Choroid plexus epithelial cell (primary cell): ENCODE results near the gene CD300LB.
"Not testable (repeated sequence)": the region's sequence is repeated elsewhere in the genome, so short reads cannot be mapped to it uniquely, and the experiment has no call there.

Experiments
- DNase-seq: peaks from one replicate; pipeline ENCODE4 v3.0.0-alpha.2; 2010; ENCODE audit warnings: low read depth
- H3K4me3 ChIP-seq: 2 replicates; pipeline ENCODE4 v1.5.1; 2011; ENCODE audit warnings: low read depth, mild to moderate bottlenecking, control low read depth, low read length, moderate library complexity
- TF ChIP-seq, protein P1 (sequence below): conservative IDR thresholded peaks from 2 replicates; pipeline ENCODE4 v1.5.1; 2011; ENCODE audit warnings: low read depth, mild to moderate bottlenecking, control low read depth, inconsistent platforms, low read length, moderate library complexity

CD300LB gene

DNA sequence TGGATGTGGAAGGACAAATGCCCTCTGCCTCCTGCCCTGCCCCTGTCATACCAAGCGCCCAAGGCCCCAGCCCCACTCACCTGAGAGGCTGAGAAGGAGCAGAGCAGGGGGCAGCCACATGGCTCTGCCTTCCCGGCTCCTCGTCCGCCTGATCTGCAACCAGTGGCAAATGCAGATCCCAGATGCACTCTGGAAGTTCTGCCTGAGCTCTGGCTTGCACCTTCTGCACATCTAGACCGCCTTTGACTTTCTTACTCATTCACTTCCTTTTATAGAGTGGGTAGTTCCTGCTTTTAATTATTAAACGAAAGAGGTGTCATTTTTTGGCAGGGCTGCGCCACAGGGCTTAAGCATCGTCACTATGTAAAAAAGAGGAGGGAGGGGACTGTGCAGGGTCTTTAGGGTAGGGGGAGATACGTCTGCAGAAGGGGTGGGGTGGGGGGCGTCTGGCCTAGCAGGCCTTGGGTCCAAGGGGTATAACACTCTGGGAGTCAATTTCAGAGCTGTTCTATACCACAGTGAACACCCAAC is at the start of gene CD300LB:
TSS of gene CD300LB (minus strand) at position 245 of the 531 bp plus-strand sequence. CDS start at position 120, 125 bp downstream.
- no peak for DNase-seq
- H3K4me3 ChIP-seq, result no peak within 1 kb of the TSS
- TF ChIP-seq, protein P1, sequence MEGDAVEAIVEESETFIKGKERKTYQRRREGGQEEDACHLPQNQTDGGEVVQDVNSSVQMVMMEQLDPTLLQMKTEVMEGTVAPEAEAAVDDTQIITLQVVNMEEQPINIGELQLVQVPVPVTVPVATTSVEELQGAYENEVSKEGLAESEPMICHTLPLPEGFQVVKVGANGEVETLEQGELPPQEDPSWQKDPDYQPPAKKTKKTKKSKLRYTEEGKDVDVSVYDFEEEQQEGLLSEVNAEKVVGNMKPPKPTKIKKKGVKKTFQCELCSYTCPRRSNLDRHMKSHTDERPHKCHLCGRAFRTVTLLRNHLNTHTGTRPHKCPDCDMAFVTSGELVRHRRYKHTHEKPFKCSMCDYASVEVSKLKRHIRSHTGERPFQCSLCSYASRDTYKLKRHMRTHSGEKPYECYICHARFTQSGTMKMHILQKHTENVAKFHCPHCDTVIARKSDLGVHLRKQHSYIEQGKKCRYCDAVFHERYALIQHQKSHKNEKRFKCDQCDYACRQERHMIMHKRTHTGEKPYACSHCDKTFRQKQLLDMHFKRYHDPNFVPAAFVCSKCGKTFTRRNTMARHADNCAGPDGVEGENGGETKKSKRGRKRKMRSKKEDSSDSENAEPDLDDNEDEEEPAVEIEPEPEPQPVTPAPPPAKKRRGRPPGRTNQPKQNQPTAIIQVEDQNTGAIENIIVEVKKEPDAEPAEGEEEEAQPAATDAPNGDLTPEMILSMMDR, result no peak

GRCh38 chr17:74579900-74580299 is 48.6 kb upstream of the CD300LB start:
- no peak for DNase-seq
- H3K4me3 ChIP-seq, result no peak overlapping the region
- TF ChIP-seq, protein P1, result no peak

DNA sequence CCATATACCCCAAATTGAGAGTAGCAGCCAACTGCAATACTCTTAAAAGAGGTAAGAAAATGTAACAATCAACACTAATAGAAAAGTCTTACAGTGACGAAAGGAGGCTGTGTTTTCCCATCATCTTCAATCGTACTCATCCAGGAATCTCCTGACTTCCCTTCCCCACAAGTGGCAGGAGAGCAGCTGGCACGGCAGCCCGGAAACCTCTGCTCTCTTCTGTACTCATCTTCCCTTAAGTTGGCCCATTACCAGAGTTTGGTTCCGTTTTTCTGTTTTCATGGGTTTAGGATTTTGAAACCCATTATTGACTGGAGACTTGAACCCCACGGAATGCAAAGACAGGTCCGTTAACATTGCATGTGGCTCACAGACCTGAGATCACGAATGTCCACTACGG is 47.7 kb upstream of the CD300LB start:
- TF ChIP-seq, protein P1, result no peak
- no peak overlapping the region for H3K4me3 ChIP-seq
- no peak for DNase-seq

- no peak overlapping the region for H3K4me3 ChIP-seq
- no peak for DNase-seq
- TF ChIP-seq, protein P1, result no peak
Measured at GRCh38 chr17:74574489-74575142, 43.3 kb upstream of the CD300LB start.

GRCh38 chr17:74573635-74574034 is 42.4 kb upstream of the CD300LB start:
- H3K4me3 ChIP-seq, DNase-seq: not testable (repeated sequence)

- H3K4me3 ChIP-seq, result no peak overlapping the region
- no peak for DNase-seq
- TF ChIP-seq, protein P1, result no peak
Measured at GRCh38 chr17:74573169-74573568, 41.9 kb upstream of the CD300LB start.

- no peak for DNase-seq
- no peak overlapping the region for H3K4me3 ChIP-seq
- TF ChIP-seq, protein P1, result no peak
Measured at GRCh38 chr17:74571621-74572270, 40.5 kb upstream of the CD300LB start.
